Endothelial cell (in vitro differentiated cells): ENCODE measurements around the gene REN. TPM values are rescaled to one million over a fixed set of nuclear protein-coding genes. Genes with fewer than 3 reads are reported as not detected.

ENCODE experiments used
- DNase-seq: peaks from one replicate; pipeline ENCODE4 v3.0.0; 2021; ENCODE audit warnings: low spot score
- H3K27ac Mint-ChIP-seq: one replicate; pipeline ENCODE4 v1.8.0; 2021; ENCODE audit warnings: mixed read lengths, inconsistent platforms; ENCODE audit not compliant: unreplicated experiment
- H3K27me3 Mint-ChIP-seq: one replicate; pipeline ENCODE4 v1.8.0; 2021; ENCODE audit warnings: mild to moderate bottlenecking, moderate library complexity, mixed read lengths, inconsistent platforms; ENCODE audit not compliant: unreplicated experiment
- H3K36me3 Mint-ChIP-seq: one replicate; pipeline ENCODE4 v1.8.0; 2021; ENCODE audit warnings: mild to moderate bottlenecking, low read depth, mixed read lengths, inconsistent platforms; ENCODE audit not compliant: unreplicated experiment
- H3K4me1 Mint-ChIP-seq: one replicate; pipeline ENCODE4 v1.8.0; 2021; ENCODE audit warnings: mild to moderate bottlenecking, mixed read lengths, inconsistent platforms; ENCODE audit not compliant: unreplicated experiment
- H3K4me3 Mint-ChIP-seq: one replicate; pipeline ENCODE4 v1.8.0; 2021; ENCODE audit warnings: mild to moderate bottlenecking, mixed read lengths, inconsistent platforms; ENCODE audit not compliant: unreplicated experiment
- H3K9me3 Mint-ChIP-seq: one replicate; pipeline ENCODE4 v1.8.0; 2021; ENCODE audit warnings: mixed read lengths, inconsistent platforms; ENCODE audit not compliant: unreplicated experiment
- total RNA-seq: library from RNA; stranded (reverse); fragmentation: NEBNext Ultra II Directional; extraction: Animal tissue kit (Norgen Biotek cat#: 25700); gene quantifications from one replicate; pipeline ENCODE4 v1.2.1, GENCODE V29; 2021; ENCODE audit not compliant: unreplicated experiment
- TF ChIP-seq, protein P1 (sequence below): fragments of 200-600 bp; sonication (generic); IDR thresholded peaks from one replicate; pipeline ENCODE4 v1.5.0; 2021; ENCODE audit warnings: antibody characterized with exemption; ENCODE audit not compliant: unreplicated experiment

The REN gene
- total RNA-seq, 1 donor from 2014 or later = not detected

DNA sequence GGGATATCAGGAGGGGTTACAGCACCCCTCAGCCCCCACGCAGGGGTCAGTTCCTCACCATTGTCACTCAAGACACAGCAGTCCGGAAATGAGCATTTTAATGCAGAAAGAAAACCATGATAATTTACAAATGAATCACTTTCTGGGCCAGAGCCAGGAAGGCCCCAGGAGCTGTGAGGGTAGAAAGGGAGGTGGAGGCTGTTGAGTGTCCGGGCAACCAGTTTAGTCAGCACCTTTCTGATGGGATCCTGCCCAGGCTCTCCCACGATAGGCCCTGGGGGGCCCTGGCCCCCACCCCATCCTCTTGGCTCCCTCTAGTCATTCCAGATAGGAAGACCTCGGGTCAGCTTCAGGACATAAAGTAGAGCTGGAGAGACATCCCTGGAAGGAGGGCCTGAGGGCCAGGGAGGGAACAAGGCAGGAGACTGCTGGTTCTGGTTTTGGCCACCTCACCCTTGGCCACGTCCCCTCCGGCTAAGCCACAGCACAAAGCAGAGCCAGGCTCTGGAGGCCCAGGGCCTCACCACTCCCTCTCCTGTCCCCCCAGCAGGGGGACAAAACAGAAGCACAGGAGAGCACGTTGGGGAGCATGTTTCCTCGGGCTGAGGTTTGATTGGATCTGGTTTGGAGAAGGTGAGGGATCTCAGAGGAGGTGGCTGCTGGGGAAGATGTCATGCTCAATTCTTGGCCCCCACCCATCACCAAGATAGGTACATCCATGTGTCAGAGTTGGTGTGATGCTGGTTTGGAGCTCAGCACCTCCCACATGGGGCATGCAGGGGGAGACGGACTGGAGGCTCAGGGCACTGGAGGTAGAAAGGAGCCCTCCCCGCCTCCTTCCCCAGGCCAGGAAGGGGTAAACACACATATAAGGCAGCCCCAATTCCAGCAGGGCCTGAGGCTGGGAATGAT, 34.9 kb downstream of the REN start:
- DNase-seq = no peak
- TF ChIP-seq, protein P1, sequence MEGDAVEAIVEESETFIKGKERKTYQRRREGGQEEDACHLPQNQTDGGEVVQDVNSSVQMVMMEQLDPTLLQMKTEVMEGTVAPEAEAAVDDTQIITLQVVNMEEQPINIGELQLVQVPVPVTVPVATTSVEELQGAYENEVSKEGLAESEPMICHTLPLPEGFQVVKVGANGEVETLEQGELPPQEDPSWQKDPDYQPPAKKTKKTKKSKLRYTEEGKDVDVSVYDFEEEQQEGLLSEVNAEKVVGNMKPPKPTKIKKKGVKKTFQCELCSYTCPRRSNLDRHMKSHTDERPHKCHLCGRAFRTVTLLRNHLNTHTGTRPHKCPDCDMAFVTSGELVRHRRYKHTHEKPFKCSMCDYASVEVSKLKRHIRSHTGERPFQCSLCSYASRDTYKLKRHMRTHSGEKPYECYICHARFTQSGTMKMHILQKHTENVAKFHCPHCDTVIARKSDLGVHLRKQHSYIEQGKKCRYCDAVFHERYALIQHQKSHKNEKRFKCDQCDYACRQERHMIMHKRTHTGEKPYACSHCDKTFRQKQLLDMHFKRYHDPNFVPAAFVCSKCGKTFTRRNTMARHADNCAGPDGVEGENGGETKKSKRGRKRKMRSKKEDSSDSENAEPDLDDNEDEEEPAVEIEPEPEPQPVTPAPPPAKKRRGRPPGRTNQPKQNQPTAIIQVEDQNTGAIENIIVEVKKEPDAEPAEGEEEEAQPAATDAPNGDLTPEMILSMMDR = no peak
- H3K9me3 Mint-ChIP-seq = no peaks in the 10 kb centered on the region
- H3K27ac Mint-ChIP-seq = peak overlapping the region; percentile 80
- peaks cover 7% of the 10 kb centered on the region for H3K4me1 Mint-ChIP-seq
- peaks cover 29% of the 10 kb centered on the region for H3K36me3 Mint-ChIP-seq
- H3K27me3 Mint-ChIP-seq = peaks cover 7% of the 10 kb centered on the region
- no peak overlapping the region for H3K4me3 Mint-ChIP-seq

DNA sequence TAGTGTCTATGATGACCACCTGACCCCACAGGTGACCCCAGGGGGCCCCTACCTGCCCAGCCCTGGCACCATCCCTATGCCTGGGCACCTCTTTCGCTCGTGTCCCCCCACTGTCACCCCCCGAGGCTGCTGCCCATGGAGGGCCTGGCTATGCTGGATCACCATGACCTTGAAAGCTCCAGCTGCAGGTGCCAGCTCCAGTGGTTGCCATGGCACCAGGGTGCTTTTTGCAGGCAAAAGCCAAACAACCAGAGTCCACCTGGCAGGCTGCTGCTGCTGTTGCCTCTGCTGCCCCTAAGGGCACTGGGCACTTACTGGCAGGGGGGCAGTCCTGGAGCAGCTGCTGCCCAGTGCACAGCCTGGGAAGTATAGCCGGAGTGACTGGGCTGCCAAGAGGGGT, 36.0 kb downstream of the REN start:
- DNase-seq = no peak
- Mint-ChIP-seq H3K4me1 (peaks cover 7% of the 10 kb centered on the region), H3K4me3 (no peak overlapping the region), H3K36me3 (peaks cover 33% of the 10 kb centered on the region), H3K27ac (no peak overlapping the region), H3K9me3 (no peaks in the 10 kb centered on the region), H3K27me3 (peaks cover 10% of the 10 kb centered on the region)
- TF ChIP-seq, protein P1 = no peak

DNA sequence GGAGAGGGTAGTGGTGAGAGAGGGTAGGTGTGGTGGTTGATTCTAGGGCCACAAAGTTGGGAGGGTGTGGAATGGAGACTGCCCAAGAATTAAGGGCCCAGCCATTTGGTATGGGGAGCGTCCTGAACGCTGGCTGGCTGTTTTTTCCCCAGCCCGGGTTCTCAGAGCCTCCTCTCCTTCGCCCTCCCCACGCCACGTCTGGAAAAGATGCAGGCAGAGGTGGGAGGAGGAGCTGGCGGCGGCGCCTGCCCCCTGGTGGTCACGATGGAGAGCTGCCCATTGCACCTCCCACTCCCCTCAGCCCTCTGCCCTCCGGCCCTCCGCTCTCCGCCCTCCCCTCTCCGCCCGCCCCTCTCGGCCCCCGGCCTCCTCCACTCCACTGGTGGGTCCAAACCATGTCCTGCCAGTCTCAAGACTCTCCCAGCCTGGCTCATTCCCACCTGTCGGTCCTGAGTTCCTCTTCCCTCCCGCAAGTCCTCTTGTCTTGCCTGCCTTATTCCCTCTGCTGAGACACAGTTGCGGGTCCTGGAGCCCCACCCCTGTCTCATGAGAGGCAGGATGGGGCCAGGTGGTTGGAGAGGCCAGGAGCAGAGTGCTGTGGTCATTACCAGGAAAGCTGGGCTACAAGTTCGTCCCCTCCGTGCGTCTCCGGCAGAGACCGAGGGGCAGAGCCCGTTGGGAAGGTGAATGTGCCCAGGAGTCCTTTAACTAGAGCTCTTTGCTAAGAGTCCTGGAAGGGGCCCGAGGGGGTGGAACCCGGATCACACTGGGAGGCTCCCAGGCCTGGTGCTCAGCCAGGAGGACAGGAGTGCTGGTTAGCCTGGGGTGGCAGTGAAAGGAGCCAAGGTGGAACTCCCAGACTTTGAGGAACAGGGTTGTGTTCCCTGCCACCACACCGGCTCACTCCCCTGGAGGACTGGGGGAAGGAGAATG, 36.9 kb downstream of the REN start:
- no peaks in the 10 kb centered on the region for H3K9me3 Mint-ChIP-seq
- peaks cover 14% of the 10 kb centered on the region for H3K27me3 Mint-ChIP-seq
- H3K36me3 Mint-ChIP-seq = peaks cover 36% of the 10 kb centered on the region
- peak overlapping the region; percentile 52 for H3K27ac Mint-ChIP-seq
- peak; percentile 75 for DNase-seq
- peaks cover 7% of the 10 kb centered on the region for H3K4me1 Mint-ChIP-seq
- TF ChIP-seq, protein P1 = peak; percentile 90
- peak overlapping the region; percentile 78 for H3K4me3 Mint-ChIP-seq

DNA sequence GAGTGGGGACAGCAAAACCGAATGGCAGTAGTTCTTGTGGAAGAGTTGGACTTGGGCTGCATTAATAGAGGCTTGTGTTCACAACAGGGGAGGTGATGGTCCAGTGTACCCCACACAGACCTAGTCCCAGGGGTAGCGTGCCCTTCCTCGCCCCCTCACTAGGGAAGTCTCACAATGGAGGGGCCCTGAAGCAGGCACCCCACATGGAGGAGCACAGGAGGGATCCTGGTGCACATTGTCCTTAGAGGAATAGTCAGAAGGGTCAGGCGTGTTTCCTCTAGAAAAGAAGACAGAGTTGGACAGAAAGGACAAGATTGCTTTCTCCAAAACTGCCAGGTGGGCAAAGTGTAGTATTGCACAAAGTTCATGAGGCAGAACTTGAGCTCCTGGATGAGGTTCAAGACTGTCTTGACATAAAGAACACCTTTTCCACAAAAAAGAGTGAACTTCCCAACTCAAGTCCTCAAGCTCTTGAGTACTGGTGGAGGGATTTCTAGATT, 37.6 kb downstream of the REN start:
- Mint-ChIP-seq H3K36me3 (peaks cover 44% of the 10 kb centered on the region), H3K4me1 (peaks cover 7% of the 10 kb centered on the region), H3K27ac (peak overlapping the region; percentile 36), H3K27me3 (peaks cover 14% of the 10 kb centered on the region), H3K4me3 (peak overlapping the region; percentile 78), H3K9me3 (no peaks in the 10 kb centered on the region)
- TF ChIP-seq, protein P1 = no peak
- DNase-seq = no peak
